ENCODE data around the gene ZNF324.

DNA sequence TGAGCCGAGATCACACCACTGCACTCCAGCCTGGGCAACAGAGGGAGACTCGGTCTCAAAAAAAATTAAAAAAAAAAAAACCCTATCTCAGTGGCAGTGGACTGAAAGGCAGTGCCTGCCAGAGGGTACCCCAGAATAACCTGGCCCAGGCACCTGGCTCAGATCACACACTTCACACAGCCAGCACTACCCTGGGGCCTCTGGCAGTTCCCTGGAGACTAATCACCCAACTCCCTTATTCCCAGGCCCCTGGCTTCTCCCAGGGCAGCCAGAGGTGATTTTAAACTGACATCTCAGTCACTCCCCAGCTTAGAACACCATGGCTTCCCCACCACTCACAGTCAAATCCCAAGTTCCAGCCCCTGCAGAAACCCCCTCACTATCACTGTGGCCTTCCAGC lies 48.4 kb downstream of the ZNF324 start:
- TF ChIP-seq, protein P1, sequence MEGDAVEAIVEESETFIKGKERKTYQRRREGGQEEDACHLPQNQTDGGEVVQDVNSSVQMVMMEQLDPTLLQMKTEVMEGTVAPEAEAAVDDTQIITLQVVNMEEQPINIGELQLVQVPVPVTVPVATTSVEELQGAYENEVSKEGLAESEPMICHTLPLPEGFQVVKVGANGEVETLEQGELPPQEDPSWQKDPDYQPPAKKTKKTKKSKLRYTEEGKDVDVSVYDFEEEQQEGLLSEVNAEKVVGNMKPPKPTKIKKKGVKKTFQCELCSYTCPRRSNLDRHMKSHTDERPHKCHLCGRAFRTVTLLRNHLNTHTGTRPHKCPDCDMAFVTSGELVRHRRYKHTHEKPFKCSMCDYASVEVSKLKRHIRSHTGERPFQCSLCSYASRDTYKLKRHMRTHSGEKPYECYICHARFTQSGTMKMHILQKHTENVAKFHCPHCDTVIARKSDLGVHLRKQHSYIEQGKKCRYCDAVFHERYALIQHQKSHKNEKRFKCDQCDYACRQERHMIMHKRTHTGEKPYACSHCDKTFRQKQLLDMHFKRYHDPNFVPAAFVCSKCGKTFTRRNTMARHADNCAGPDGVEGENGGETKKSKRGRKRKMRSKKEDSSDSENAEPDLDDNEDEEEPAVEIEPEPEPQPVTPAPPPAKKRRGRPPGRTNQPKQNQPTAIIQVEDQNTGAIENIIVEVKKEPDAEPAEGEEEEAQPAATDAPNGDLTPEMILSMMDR (conservative IDR thresholded peaks at IDR 0.05; ENCODE audit: low read length), result no peak
- TF ChIP-seq EZH2phosphoT487 (IDR thresholded peaks at IDR 0.05; ENCODE audit: borderline replicate concordance, low read depth, low read length), result no peak
